Cardiac septum (tissue), 1 donor: ENCODE data around the gene AADACL2. TPM values are rescaled to one million over a fixed set of nuclear protein-coding genes. Genes with fewer than 3 reads are reported as not detected.

Experiments used
- DNase-seq: peaks from one replicate; pipeline ENCODE4 v3.0.0-alpha.2; 2020; ENCODE audit warnings: low spot score
- intact Hi-C: fragments of 100-400 bp; cut with DNase I; formaldehyde crosslinking; loops from one replicate; pipeline ENCODE4 v1.14.0; 2022
- total RNA-seq: library from RNA; stranded (reverse); fragmentation: NEBNext Ultra II Directional; extraction: Animal tissue kit (Norgen Biotek cat#: 25700); gene quantifications from one replicate; pipeline ENCODE4 v1.2.1, GENCODE V29; 2021
- donor health status: DM: no; HTN: no; CAD: no.

The AADACL2 gene
- total RNA-seq, 1 donor from 2014 or later, result not detected

- intact Hi-C loops, result no loop called here
- no peak for DNase-seq
Measured at GRCh38 chr3:151795276-151795675, 61.5 kb downstream of the AADACL2 start.

GRCh38 chr3:151796105-151796680 lies 62.5 kb downstream of the AADACL2 start:
- DNase-seq, result no peak
- intact Hi-C loops, result no loop called here

- intact Hi-C loops, result no loop called here
- no peak for DNase-seq
Measured at GRCh38 chr3:151798466-151798865, 64.7 kb downstream of the AADACL2 start.

- intact Hi-C loops, result no loop called here
- no peak for DNase-seq
Measured at GRCh38 chr3:151800431-151800830, 66.7 kb downstream of the AADACL2 start.

- intact Hi-C loops, result no loop called here
- DNase-seq, result no peak
Measured at GRCh38 chr3:151804267-151804666, 70.5 kb downstream of the AADACL2 start.

- no peak for DNase-seq
- intact Hi-C loops, result no loop called here
Measured at GRCh38 chr3:151806838-151807237, 73.1 kb downstream of the AADACL2 start.

Other genes with a start within 250 kb of the AADACL2 start
- not detected for gene AADAC, start 80.2 kb downstream of the AADACL2 start, total RNA-seq
- 0.22 TPM for gene SUCNR1, start 139.7 kb downstream of the AADACL2 start, total RNA-seq